ENCODE results near the gene LEF1.

DNA sequence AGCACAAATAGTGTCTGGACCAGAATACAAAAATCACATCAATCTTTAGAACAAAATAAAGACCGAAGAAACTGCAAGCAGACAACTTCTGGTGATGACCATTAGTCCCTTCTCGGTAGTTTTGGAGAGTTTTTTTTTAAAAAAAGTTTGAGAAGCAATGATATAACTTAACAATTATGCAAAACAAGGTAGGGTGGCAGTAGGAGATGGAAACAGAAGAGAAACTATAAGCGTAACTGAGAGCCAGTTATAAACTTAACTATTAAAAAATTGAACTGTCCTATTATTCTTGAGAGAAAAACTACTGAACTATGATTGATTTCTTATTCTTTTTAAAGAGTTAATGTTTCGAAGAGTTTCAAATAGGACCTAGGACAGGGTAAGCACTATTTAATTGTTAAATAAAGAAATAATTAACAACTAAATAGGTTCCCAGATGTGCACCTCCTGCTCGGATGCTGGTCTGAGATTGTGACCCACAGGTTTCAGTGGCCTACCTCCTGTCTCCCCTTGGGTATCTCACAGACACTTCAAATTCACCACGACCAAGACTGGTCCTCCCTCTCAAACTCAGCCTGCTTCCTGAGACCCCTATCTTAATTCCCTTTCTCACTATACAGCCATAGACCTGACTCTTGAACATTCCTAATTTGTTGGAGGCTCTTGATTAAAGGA lies 81.3 kb downstream of the LEF1 start:
- TF ChIP-seq, protein P1, sequence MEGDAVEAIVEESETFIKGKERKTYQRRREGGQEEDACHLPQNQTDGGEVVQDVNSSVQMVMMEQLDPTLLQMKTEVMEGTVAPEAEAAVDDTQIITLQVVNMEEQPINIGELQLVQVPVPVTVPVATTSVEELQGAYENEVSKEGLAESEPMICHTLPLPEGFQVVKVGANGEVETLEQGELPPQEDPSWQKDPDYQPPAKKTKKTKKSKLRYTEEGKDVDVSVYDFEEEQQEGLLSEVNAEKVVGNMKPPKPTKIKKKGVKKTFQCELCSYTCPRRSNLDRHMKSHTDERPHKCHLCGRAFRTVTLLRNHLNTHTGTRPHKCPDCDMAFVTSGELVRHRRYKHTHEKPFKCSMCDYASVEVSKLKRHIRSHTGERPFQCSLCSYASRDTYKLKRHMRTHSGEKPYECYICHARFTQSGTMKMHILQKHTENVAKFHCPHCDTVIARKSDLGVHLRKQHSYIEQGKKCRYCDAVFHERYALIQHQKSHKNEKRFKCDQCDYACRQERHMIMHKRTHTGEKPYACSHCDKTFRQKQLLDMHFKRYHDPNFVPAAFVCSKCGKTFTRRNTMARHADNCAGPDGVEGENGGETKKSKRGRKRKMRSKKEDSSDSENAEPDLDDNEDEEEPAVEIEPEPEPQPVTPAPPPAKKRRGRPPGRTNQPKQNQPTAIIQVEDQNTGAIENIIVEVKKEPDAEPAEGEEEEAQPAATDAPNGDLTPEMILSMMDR (IDR thresholded peaks at IDR 0.05): no peak
- no peak for TF ChIP-seq EZH2 (IDR thresholded peaks at IDR 0.05; ENCODE audit: borderline replicate concordance, insufficient read depth, low read depth, low read length, poor library complexity, severe bottlenecking)

Data from B cell (primary cell).